Nephron progenitor cell (in vitro differentiated cells): Measurements from ENCODE around the gene DHCR24.

ENCODE experiments used
- DNase-seq: peaks from one replicate; pipeline ENCODE4 v3.0.0; 2021
- H3K27ac Mint-ChIP-seq: 2 replicates; pipeline ENCODE4 v1.8.0; 2021; ENCODE audit warnings: mild to moderate bottlenecking, moderate library complexity, mixed read lengths
- H3K27me3 Mint-ChIP-seq: 2 replicates; pipeline ENCODE4 v1.8.0; 2021; ENCODE audit warnings: mild to moderate bottlenecking, low read depth, mixed read lengths; ENCODE audit not compliant: poor library complexity
- H3K36me3 Mint-ChIP-seq: 2 replicates; pipeline ENCODE4 v1.8.0; 2021; ENCODE audit warnings: low read depth, mixed read lengths
- H3K4me1 Mint-ChIP-seq: 2 replicates; pipeline ENCODE4 v1.8.0; 2021; ENCODE audit warnings: mixed read lengths
- H3K4me3 Mint-ChIP-seq: 2 replicates; pipeline ENCODE4 v1.8.0; 2021; ENCODE audit warnings: mild to moderate bottlenecking, moderate library complexity, mixed read lengths
- H3K9me3 Mint-ChIP-seq: 2 replicates; pipeline ENCODE4 v1.8.0; 2021; ENCODE audit warnings: mild to moderate bottlenecking, moderate library complexity, mixed read lengths
- CTCF ChIP-seq: fragments of 200-600 bp; sonication (generic); IDR thresholded peaks from 2 replicates; pipeline ENCODE4 v1.5.0; 2021; ENCODE audit warnings: antibody characterized with exemption

DHCR24 gene

GRCh38 chr1:54825696-54826095 lies 61.3 kb downstream of the DHCR24 start:
- H3K9me3 Mint-ChIP-seq = peaks cover 59% of the 10 kb centered on the region
- H3K36me3 Mint-ChIP-seq = peaks cover 4% of the 10 kb centered on the region
- TF ChIP-seq CTCF = no peak
- H3K4me3 Mint-ChIP-seq = no peak overlapping the region
- H3K4me1 Mint-ChIP-seq = no peaks in the 10 kb centered on the region
- H3K27ac Mint-ChIP-seq = no peak overlapping the region
- peaks cover 45% of the 10 kb centered on the region for H3K27me3 Mint-ChIP-seq
- DNase-seq = no peak

GRCh38 chr1:54823670-54824069 lies 63.3 kb downstream of the DHCR24 start:
- peaks cover 45% of the 10 kb centered on the region for H3K27me3 Mint-ChIP-seq
- no peak overlapping the region for H3K27ac Mint-ChIP-seq
- no peaks in the 10 kb centered on the region for H3K4me1 Mint-ChIP-seq
- H3K9me3 Mint-ChIP-seq = peaks cover 46% of the 10 kb centered on the region
- H3K4me3 Mint-ChIP-seq = no peak overlapping the region
- peaks cover 4% of the 10 kb centered on the region for H3K36me3 Mint-ChIP-seq
- DNase-seq = no peak
- no peak for TF ChIP-seq CTCF

GRCh38 chr1:54819733-54820132 lies 67.3 kb downstream of the DHCR24 start:
- Mint-ChIP-seq H3K27ac (no peak overlapping the region), H3K9me3 (peaks cover 26% of the 10 kb centered on the region), H3K4me3 (no peak overlapping the region), H3K27me3 (peaks cover 39% of the 10 kb centered on the region), H3K4me1 (peaks cover 9% of the 10 kb centered on the region), H3K36me3 (peaks cover 3% of the 10 kb centered on the region)
- no peak for DNase-seq
- TF ChIP-seq CTCF = no peak

GRCh38 chr1:54819195-54819536 lies 67.8 kb downstream of the DHCR24 start:
- TF ChIP-seq CTCF = no peak
- no peak overlapping the region for H3K27ac Mint-ChIP-seq
- peaks cover 11% of the 10 kb centered on the region for H3K4me1 Mint-ChIP-seq
- H3K4me3 Mint-ChIP-seq = no peak overlapping the region
- peaks cover 38% of the 10 kb centered on the region for H3K27me3 Mint-ChIP-seq
- no peak for DNase-seq
- H3K36me3 Mint-ChIP-seq = no peaks in the 10 kb centered on the region
- H3K9me3 Mint-ChIP-seq = peaks cover 20% of the 10 kb centered on the region

- Mint-ChIP-seq H3K27me3 (peaks cover 35% of the 10 kb centered on the region), H3K36me3 (no peaks in the 10 kb centered on the region), H3K4me3 (no peak overlapping the region), H3K9me3 (peaks cover 15% of the 10 kb centered on the region), H3K27ac (no peak overlapping the region), H3K4me1 (peaks cover 16% of the 10 kb centered on the region)
- DNase-seq = no peak
- no peak for TF ChIP-seq CTCF
Observed at GRCh38 chr1:54818461-54819194, 68.4 kb downstream of the DHCR24 start.

- Mint-ChIP-seq H3K27me3 (peaks cover 49% of the 10 kb centered on the region), H3K9me3 (no peaks in the 10 kb centered on the region), H3K4me1 (peaks cover 27% of the 10 kb centered on the region), H3K27ac (no peak overlapping the region), H3K4me3 (no peak overlapping the region), H3K36me3 (no peaks in the 10 kb centered on the region)
- no peak for DNase-seq
- no peak for TF ChIP-seq CTCF
Observed at GRCh38 chr1:54816951-54817350, 70.0 kb downstream of the DHCR24 start.
